ENCODE data around the gene MYBBP1A.

GRCh38 chr17:4545217-4545951 is 9.8 kb downstream of the MYBBP1A start:
- no peak for TF ChIP-seq CTCF (IDR thresholded peaks at IDR 0.05)
- TF ChIP-seq POLR2A (IDR thresholded peaks at IDR 0.05): no peak
